Activated CD8-positive, alpha-beta T cell treated with anti-CD3 and anti-CD28 coated beads, Interleukin-2, amount 10 ng/mL, durations not matched to agents 7 days and 5 days (primary cell): ENCODE results near the gene HSP90AB1. TPM values are rescaled to one million over a fixed set of nuclear protein-coding genes. Genes with fewer than 3 reads are reported as not detected.
A peak's percentile ranks its signal among the peaks of the same experiment; 100 is the strongest.
"Not testable (repeated sequence)": the region's sequence is repeated elsewhere in the genome, so short reads cannot be mapped to it uniquely, and the experiment has no call there.

ENCODE experiments used
- ATAC-seq: fragments of 150-1000 bp; cut with Tn5 transposase; one replicate; pipeline ENCODE4 v1.10.0; 2021; ENCODE audit warnings: moderate library complexity
- CTCF ChIA-PET: fragments of 350-600 bp; sonication (Branson Sonifier 250); formaldehyde crosslinking; loops from one replicate; lab custom pipeline; 2021; ENCODE audit warnings: antibody characterized with exemption; lab: Charles Lee
- POLR2A ChIA-PET: fragments of 350-600 bp; sonication (Branson Sonifier 250); formaldehyde crosslinking; loops from one replicate; lab custom pipeline; 2021; ENCODE audit warnings: antibody characterized with exemption; lab: Charles Lee
- DNase-seq: peaks from one replicate; pipeline ENCODE4 v3.0.0-alpha.2; 2020
- H3K27ac Mint-ChIP-seq: one replicate; pipeline ENCODE4 v1.8.0; 2021; ENCODE audit warnings: mild to moderate bottlenecking, mixed read lengths
- H3K27me3 Mint-ChIP-seq: one replicate; pipeline ENCODE4 v1.8.0; 2021; ENCODE audit warnings: low read depth, mixed read lengths
- H3K36me3 Mint-ChIP-seq: one replicate; pipeline ENCODE4 v1.8.0; 2021; ENCODE audit warnings: low read depth, mixed read lengths
- H3K4me1 Mint-ChIP-seq: one replicate; pipeline ENCODE4 v1.8.0; 2021; ENCODE audit warnings: low read depth, mixed read lengths
- H3K4me3 Mint-ChIP-seq: one replicate; pipeline ENCODE4 v1.8.0; 2021; ENCODE audit warnings: mild to moderate bottlenecking, mixed read lengths
- H3K9me3 Mint-ChIP-seq: one replicate; pipeline ENCODE4 v1.8.0; 2022; ENCODE audit warnings: mixed read lengths; ENCODE audit not compliant: insufficient read depth
- total RNA-seq, 2 experiments: library from RNA; stranded (reverse); gene quantifications; one replicate each; pipeline ENCODE4 v1.2.3, GENCODE V29; 2021

Gene HSP90AB1
- total RNA-seq, 2 experiments from 2014 or later = 741 to 755 TPM

DNA sequence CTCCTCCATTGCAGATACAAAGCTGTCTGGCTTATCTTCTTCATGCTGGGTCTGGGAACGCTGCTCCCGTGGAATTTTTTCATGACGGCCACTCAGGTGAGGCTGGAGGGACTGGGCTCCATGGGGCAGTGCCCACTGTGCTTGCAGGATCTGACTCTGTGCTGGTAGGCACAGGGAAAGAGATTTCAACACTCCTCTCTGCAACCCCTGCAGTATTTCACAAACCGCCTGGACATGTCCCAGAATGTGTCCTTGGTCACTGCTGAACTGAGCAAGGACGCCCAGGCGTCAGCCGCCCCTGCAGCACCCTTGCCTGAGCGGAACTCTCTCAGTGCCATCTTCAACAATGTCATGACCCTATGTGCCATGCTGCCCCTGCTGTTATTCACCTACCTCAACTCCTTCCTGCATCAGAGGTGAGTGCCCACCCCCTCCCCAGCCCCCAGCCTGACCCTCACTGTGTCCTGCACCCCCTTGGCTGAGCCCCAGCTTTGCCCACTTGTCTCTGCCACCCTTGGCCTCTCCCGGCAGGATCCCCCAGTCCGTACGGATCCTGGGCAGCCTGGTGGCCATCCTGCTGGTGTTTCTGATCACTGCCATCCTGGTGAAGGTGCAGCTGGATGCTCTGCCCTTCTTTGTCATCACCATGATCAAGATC lies 17.4 kb upstream of the HSP90AB1 start:
- H3K27ac Mint-ChIP-seq = no peak overlapping the region
- ATAC-seq (no peak), DNase-seq (no peak)
- H3K4me1 Mint-ChIP-seq = peaks cover 33% of the 10 kb centered on the region
- POLR2A ChIA-PET = no interaction called here
- H3K4me3 Mint-ChIP-seq = no peak overlapping the region
- CTCF ChIA-PET = no interaction called here
- peaks cover 20% of the 10 kb centered on the region for H3K36me3 Mint-ChIP-seq
- no peaks in the 10 kb centered on the region for H3K27me3 Mint-ChIP-seq
- no peaks in the 10 kb centered on the region for H3K9me3 Mint-ChIP-seq

GRCh38 chr6:44230034-44230675 lies 16.7 kb upstream of the HSP90AB1 start:
- H3K27ac Mint-ChIP-seq = no peak overlapping the region
- no peak for DNase-seq
- CTCF ChIA-PET = no interaction called here
- peaks cover 19% of the 10 kb centered on the region for H3K36me3 Mint-ChIP-seq
- POLR2A ChIA-PET = no interaction called here
- no peaks in the 10 kb centered on the region for H3K9me3 Mint-ChIP-seq
- H3K4me1 Mint-ChIP-seq = peaks cover 26% of the 10 kb centered on the region
- no peaks in the 10 kb centered on the region for H3K27me3 Mint-ChIP-seq
- H3K4me3 Mint-ChIP-seq = no peak overlapping the region
- ATAC-seq = no peak

DNA sequence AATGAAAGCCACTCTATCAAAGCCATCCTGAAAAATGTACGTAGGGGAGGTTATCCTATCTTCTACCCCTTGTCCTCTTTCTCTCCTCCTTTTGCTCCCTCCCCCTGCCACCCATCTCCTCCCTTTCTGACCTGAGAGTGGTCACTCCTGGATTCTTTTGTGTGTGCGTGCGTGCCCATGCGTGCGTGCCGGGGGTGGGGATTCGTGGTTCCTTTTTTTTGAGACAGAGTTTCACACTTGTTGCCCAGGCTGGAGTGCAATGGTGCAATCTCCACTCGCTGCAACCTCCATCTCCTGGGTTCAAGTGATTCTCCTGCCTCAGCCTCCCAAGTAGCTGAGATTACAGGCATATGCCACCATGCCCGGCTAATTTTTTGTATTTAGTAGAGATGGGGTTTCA lies 15.5 kb upstream of the HSP90AB1 start:
- H3K27ac Mint-ChIP-seq, ATAC-seq, DNase-seq, POLR2A ChIA-PET, H3K9me3 Mint-ChIP-seq, H3K27me3 Mint-ChIP-seq, H3K4me3 Mint-ChIP-seq, CTCF ChIA-PET: not testable (repeated sequence)
- Mint-ChIP-seq H3K4me1 (peaks cover 21% of the 10 kb centered on the region), H3K36me3 (peaks cover 25% of the 10 kb centered on the region)

DNA sequence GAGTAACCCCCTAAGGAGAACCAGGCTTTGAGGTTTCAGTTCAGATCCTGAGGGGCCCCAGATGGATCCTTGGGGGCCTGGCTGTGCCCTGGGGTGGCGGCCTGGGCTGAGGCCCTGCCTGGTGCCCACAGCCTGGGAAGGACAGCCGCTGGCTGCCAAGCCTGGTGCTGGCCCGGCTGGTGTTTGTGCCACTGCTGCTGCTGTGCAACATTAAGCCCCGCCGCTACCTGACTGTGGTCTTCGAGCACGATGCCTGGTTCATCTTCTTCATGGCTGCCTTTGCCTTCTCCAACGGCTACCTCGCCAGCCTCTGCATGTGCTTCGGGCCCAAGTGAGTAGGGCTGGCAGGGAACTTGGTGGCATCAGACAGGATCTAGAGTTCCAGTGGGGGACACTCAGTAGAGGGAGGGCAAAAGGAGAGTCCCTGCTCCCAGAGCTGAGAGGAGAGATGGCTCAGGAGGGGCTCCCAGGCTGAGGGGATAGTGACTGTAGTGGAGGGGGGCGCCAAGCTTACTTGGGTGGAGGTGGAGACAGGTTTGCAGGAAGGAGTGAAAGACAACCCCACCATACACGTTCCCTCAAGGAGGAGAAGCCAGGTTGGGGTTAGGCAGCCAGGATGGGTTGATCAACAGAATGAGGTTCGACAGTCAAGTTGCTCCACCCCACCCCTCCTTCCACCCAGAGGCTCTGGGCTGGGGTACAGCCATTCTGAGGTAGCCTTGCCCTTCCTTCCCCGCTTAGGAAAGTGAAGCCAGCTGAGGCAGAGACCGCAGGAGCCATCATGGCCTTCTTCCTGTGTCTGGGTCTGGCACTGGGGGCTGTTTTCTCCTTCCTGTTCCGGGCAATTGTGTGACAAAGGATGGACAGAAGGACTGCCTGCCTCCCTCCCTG lies 14.0 kb upstream of the HSP90AB1 start:
- no peak for ATAC-seq
- H3K27me3 Mint-ChIP-seq = no peaks in the 10 kb centered on the region
- no peak for DNase-seq
- H3K27ac Mint-ChIP-seq = peak overlapping the region; percentile 83
- H3K36me3 Mint-ChIP-seq = peaks cover 25% of the 10 kb centered on the region
- no peaks in the 10 kb centered on the region for H3K9me3 Mint-ChIP-seq
- CTCF ChIA-PET = interaction anchor here (0.7 to 3.0 kb wide), 2 partner anchors 9 to 12 kb away, joined by 3 to 17 read pairs; partner anchors contain the start of gene HSP90AB1
- POLR2A ChIA-PET = interaction anchor here (5.6 kb wide), 1 partner anchor 14 kb away, joined by 54 read pairs; the partner anchor contains the start of gene HSP90AB1
- H3K4me3 Mint-ChIP-seq = no peak overlapping the region
- H3K4me1 Mint-ChIP-seq = peaks cover 30% of the 10 kb centered on the region

DNA sequence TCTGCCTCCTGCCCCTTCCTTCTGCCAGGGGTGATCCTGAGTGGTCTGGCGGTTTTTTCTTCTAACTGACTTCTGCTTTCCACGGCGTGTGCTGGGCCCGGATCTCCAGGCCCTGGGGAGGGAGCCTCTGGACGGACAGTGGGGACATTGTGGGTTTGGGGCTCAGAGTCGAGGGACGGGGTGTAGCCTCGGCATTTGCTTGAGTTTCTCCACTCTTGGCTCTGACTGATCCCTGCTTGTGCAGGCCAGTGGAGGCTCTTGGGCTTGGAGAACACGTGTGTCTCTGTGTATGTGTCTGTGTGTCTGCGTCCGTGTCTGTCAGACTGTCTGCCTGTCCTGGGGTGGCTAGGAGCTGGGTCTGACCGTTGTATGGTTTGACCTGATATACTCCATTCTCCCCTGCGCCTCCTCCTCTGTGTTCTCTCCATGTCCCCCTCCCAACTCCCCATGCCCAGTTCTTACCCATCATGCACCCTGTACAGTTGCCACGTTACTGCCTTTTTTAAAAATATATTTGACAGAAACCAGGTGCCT lies 13.3 kb upstream of the HSP90AB1 start:
- H3K4me3 Mint-ChIP-seq = no peak overlapping the region
- H3K9me3 Mint-ChIP-seq = no peaks in the 10 kb centered on the region
- ChIA-PET POLR2A (interaction anchor here (5.6 kb wide), 1 partner anchor 13 kb away, joined by 54 read pairs; the partner anchor contains the start of gene HSP90AB1), CTCF (interaction anchor here (2.3 to 3.0 kb wide), 5 partner anchors 9 to 64 kb away, joined by 7 to 37 read pairs (median 17); partner anchors contain the start of genes HSP90AB1, SLC29A1 and SLC35B2)
- peak overlapping the region; percentile 83 for H3K27ac Mint-ChIP-seq
- DNase-seq (no peak), ATAC-seq (no peak)
- no peaks in the 10 kb centered on the region for H3K27me3 Mint-ChIP-seq
- peaks cover 34% of the 10 kb centered on the region for H3K4me1 Mint-ChIP-seq
- peaks cover 25% of the 10 kb centered on the region for H3K36me3 Mint-ChIP-seq

GRCh38 chr6:44234101-44235025 lies 12.5 kb upstream of the HSP90AB1 start:
- H3K27ac Mint-ChIP-seq = peak overlapping the region; percentile 59
- ATAC-seq = no peak
- DNase-seq = no peak
- H3K27me3 Mint-ChIP-seq = no peaks in the 10 kb centered on the region
- H3K4me1 Mint-ChIP-seq = peaks cover 34% of the 10 kb centered on the region
- H3K9me3 Mint-ChIP-seq = no peaks in the 10 kb centered on the region
- no peak overlapping the region for H3K4me3 Mint-ChIP-seq
- CTCF ChIA-PET = interaction anchor here (0.7 to 3.0 kb wide), 14 partner anchors 10 to 138 kb away, joined by 3 to 37 read pairs (median 5); partner anchors contain the start of genes HSP90AB1, SLC29A1 and SLC35B2
- POLR2A ChIA-PET = interaction anchor here (5.6 kb wide), 1 partner anchor 13 kb away, joined by 54 read pairs; the partner anchor contains the start of gene HSP90AB1
- H3K36me3 Mint-ChIP-seq = peaks cover 25% of the 10 kb centered on the region

DNA sequence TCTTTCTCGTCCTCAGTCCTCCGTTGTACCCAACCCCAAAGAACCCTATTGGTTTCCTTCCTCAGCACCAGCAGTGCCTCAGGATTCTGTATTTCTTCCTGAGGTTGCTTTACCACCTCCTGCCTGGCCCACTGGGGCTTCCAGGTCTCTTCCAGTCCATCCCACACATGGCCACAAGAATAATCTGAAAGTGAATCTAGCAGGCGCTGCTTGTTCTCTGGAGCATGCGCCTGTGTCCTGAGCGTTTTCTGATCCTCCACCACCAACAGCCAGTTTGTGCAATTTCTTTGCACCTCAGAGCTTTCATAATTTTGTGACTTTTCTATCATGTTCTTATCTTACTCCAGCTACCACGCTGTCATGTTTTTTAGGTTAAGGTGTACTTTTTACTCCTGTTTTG lies 11.6 kb upstream of the HSP90AB1 start:
- Mint-ChIP-seq H3K4me1 (peaks cover 34% of the 10 kb centered on the region), H3K27ac (no peak overlapping the region), H3K36me3 (peaks cover 25% of the 10 kb centered on the region), H3K4me3 (no peak overlapping the region), H3K27me3 (no peaks in the 10 kb centered on the region), H3K9me3 (no peaks in the 10 kb centered on the region)
- no peak for ATAC-seq
- ChIA-PET POLR2A (interaction anchor here (5.6 kb wide), 1 partner anchor 12 kb away, joined by 54 read pairs; the partner anchor contains the start of gene HSP90AB1), CTCF (interaction anchor here (1.0 to 3.0 kb wide), 14 partner anchors 10 to 139 kb away, joined by 3 to 37 read pairs (median 6); partner anchors contain the start of genes HSP90AB1, SLC29A1 and SLC35B2)
- no peak for DNase-seq

GRCh38 chr6:44235891-44236516 lies 10.9 kb upstream of the HSP90AB1 start:
- DNase-seq = no peak
- Mint-ChIP-seq H3K4me3 (no peak overlapping the region), H3K9me3 (no peaks in the 10 kb centered on the region), H3K27ac (no peak overlapping the region), H3K27me3 (no peaks in the 10 kb centered on the region), H3K36me3 (peaks cover 21% of the 10 kb centered on the region), H3K4me1 (peaks cover 34% of the 10 kb centered on the region)
- ChIA-PET CTCF (interaction anchor here (0.9 to 3.0 kb wide), 8 partner anchors 9 to 139 kb away, joined by 3 to 37 read pairs (median 12); partner anchors contain the start of genes HSP90AB1, SLC29A1 and SLC35B2), POLR2A (interaction anchor here (5.6 kb wide), 1 partner anchor 11 kb away, joined by 54 read pairs; the partner anchor contains the start of gene HSP90AB1)
- no peak for ATAC-seq

DNA sequence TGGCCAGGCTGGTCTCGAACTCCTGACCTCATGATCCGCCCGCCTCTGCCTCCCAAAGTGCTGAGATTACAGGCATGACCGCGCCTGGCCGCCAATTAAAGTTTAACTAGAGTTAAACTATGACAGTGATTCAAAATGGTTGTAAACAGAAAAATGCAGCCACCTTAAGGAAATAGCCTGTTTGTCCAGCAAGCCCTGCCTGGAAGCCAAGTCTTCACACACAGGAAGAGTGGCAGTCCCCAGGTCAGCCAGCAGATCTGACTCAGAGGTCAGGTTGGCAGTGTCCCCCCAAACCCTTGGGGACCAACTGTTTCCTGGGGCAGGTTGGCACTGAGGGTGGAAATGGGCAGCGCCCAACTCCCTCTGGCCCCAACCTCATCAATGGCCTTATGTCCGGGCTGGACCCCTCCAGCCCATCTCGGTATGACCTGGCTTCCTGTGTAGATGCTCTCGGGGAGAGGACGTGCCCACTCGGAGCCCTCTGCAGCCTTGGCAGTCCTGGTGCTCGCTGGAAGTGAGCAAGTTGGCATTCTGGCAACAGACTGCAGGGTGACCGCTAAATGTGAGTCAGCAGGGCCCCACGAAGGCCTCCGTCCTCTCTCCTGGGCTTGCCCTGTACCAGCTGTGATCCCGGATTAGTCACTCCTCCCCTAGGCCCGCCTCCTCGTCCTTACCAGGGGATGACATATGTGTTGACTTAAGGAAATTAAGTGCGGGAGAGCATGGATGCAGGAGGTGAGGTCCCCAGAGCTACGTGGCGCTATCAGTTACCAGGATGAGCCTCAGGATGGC lies 9.7 kb upstream of the HSP90AB1 start:
- CTCF ChIA-PET = interaction anchor here (0.6 to 2.8 kb wide), 22 partner anchors 9 to 1182 kb away, joined by 3 to 36 read pairs (median 4); partner anchors contain the start of genes HSP90AB1, MYMX and SLC35B2
- peaks cover 11% of the 10 kb centered on the region for H3K36me3 Mint-ChIP-seq
- H3K27me3 Mint-ChIP-seq = no peaks in the 10 kb centered on the region
- POLR2A ChIA-PET = interaction anchor here (1.3 to 5.6 kb wide), 3 partner anchors 10 to 20 kb away, joined by 3 to 54 read pairs (median 5); partner anchors contain the start of genes HSP90AB1 and SLC35B2
- H3K4me3 Mint-ChIP-seq = peak overlapping the region; percentile 80
- peak; percentile 70 for DNase-seq
- H3K4me1 Mint-ChIP-seq = peaks cover 34% of the 10 kb centered on the region
- H3K27ac Mint-ChIP-seq = peak overlapping the region; percentile 94
- H3K9me3 Mint-ChIP-seq = no peaks in the 10 kb centered on the region
- ATAC-seq = peak; percentile 75
